Upper lobe of left lung (tissue), 6 donors: ENCODE data around the gene KRT32. TPM values are rescaled to one million over a fixed set of nuclear protein-coding genes. Genes with fewer than 3 reads are reported as not detected.

Experiments used
- ATAC-seq, 2 donors: fragments of 200-7000 bp; cut with Tn5 transposase; one replicate each; pipeline ENCODE4 v1.9.1; 2022; ENCODE audit warnings: mild to moderate bottlenecking in 2 of 2, moderate library complexity in 2 of 2; ENCODE audit not compliant: low FRiP score in 2 of 2
- DNase-seq, 2 donors: peaks; one replicate each; pipeline ENCODE4 v3.0.0-alpha.2; 2019 to 2020
- H3K27ac ChIP-seq, 4 donors: fragments of 200-600 bp; sonication (generic); one replicate each; pipeline ENCODE4 v1.5.1; 2016 to 2019
- H3K27me3 ChIP-seq, 4 donors: fragments of 200-600 bp; sonication (generic); one replicate each; pipeline ENCODE4 v1.5.1; 2017 to 2019
- H3K36me3 ChIP-seq, 4 donors: fragments of 200-600 bp; sonication (generic); one replicate each; pipeline ENCODE4 v1.5.1; 2016 to 2019
- H3K4me1 ChIP-seq, 4 donors: fragments of 200-600 bp; sonication (generic); one replicate each; pipeline ENCODE4 v1.5.1; 2018 to 2019
- H3K4me3 ChIP-seq, 4 donors: fragments of 200-600 bp; sonication (generic); one replicate each; pipeline ENCODE4 v1.5.1; 2017 to 2019; ENCODE audit warnings: mild to moderate bottlenecking in 2 of 4, moderate library complexity in 1 of 4
- H3K9me3 ChIP-seq, 4 donors: fragments of 200-600 bp; sonication (generic); one replicate each; pipeline ENCODE4 v1.5.1; 2018 to 2019
- EP300 ChIP-seq, 4 donors: sonication (generic); formaldehyde crosslinking; IDR thresholded peaks; one replicate each; pipeline ENCODE4 v1.5.1; 2017; ENCODE audit warnings: antibody characterized with exemption in 4 of 4, control low read depth in 2 of 4
- POLR2A ChIP-seq, 4 donors: fragments of 450-650 bp; IDR thresholded peaks; one replicate each; pipeline ENCODE4 v1.5.1; 2016 to 2017; ENCODE audit warnings: antibody characterized with exemption in 4 of 4, mild to moderate bottlenecking in 2 of 4
- POLR2AphosphoS5 ChIP-seq, 2 donors: sonication (generic); formaldehyde crosslinking; IDR thresholded peaks; one replicate each; pipeline ENCODE4 v1.5.1; 2017; ENCODE audit warnings: antibody characterized with exemption in 2 of 2
- WGBS, 2 donors: methylation state at CpG; one replicate each; pipeline ENCODE4 v1.1.5; 2017 to 2018; 5-methylcytosine and 5-hydroxymethylcytosine counted together
- total RNA-seq, 6 donors: library from RNA; depleted of rRNA in 4 of 6; stranded (reverse); fragments of >200 nt in 4 of 6; gene quantifications; one replicate each; pipeline versions ENCODE4 v1.1.0 to v1.2.1, GENCODE V29; 2016 to 2021
- TF ChIP-seq, protein P1 (sequence below), 6 experiments: fragments of 450-650 bp in 4 of 6; fragments of 200-600 bp in 2 of 6; sonication (generic) in 2 of 6; IDR thresholded peaks; one replicate each; pipeline ENCODE4 v1.5.1; 2016 to 2019; ENCODE audit warnings: antibody characterized with exemption in 6 of 6
- donor health status: DM: no; HTN: no; CAD: no; lungs with moderate emphysema.
- donor health status: DM: no; HTN: yes; CAD: no; lungs with severe emphysema.

KRT32 gene
- total RNA-seq, 6 donors from 2014 or later, result not detected

DNA sequence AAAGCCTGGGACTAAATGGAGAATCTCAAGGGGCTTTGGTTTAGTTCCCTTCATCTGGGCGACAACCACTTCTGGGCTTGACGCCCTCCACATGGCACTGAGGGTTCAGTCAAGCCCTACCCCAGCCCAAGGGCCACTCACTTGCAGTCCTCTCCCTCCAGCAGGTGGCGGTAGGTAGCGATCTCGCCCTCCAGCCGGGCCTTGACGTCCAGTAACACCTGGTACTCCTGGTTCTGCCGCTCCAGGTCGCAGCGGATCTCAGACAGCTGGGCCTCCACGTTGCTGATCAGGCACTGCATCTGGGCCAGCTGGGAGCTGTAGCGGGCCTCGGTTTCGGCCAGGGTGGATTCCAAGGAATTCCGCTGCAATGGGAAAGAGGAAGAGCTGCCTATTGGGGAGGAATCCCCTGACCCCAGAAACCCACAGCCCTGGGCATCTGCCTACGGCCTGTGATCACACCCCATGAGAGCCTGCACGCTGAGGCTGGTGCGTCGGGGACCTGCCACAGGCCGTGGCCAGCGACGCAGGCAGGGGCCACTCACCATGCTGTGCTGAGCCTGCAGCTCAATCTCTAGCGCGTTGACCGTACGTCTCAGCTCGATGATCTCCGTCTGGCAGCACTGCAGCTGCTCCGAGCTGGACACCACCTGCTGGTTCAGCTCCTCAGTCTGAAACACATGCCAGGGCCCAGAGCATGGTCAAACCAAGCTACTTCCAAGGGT, 19.8 kb upstream of the KRT32 start:
- Histone ChIP-seq H3K36me3 (no peaks in the 10 kb centered on the region), H3K27me3 (no peaks in the 10 kb centered on the region), H3K27ac (no peak overlapping the region), H3K4me1 (peaks cover 0 to 4% (median 0%) of the 10 kb centered on the region in 4 donors), H3K4me3 (no peak overlapping the region), H3K9me3 (no peaks in the 10 kb centered on the region)
- ATAC-seq, result peak in 1 of 2 donors; percentile 40
- TF ChIP-seq, protein P1, sequence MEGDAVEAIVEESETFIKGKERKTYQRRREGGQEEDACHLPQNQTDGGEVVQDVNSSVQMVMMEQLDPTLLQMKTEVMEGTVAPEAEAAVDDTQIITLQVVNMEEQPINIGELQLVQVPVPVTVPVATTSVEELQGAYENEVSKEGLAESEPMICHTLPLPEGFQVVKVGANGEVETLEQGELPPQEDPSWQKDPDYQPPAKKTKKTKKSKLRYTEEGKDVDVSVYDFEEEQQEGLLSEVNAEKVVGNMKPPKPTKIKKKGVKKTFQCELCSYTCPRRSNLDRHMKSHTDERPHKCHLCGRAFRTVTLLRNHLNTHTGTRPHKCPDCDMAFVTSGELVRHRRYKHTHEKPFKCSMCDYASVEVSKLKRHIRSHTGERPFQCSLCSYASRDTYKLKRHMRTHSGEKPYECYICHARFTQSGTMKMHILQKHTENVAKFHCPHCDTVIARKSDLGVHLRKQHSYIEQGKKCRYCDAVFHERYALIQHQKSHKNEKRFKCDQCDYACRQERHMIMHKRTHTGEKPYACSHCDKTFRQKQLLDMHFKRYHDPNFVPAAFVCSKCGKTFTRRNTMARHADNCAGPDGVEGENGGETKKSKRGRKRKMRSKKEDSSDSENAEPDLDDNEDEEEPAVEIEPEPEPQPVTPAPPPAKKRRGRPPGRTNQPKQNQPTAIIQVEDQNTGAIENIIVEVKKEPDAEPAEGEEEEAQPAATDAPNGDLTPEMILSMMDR (IDR thresholded peaks at IDR 0.05), result peak; percentile 23 to 59 (median 46)
- TF ChIP-seq POLR2A (IDR thresholded peaks at IDR 0.05) (no peak), EP300 (IDR thresholded peaks at IDR 0.05) (no peak)
- DNase-seq, result peak; percentile 66 to 76
- WGBS, 2 donors, result 60 to 66% methylated on average over 18 to 28 of the region's 29 CpGs

- ATAC-seq (no peak), DNase-seq (no peak)
- no peaks in the 10 kb centered on the region for H3K27me3 ChIP-seq
- no peaks in the 10 kb centered on the region for H3K36me3 ChIP-seq
- 89 to 90% methylated on average over 13 of the region's 13 CpGs for whole genome bisulfite sequencing, 2 donors
- H3K4me3 ChIP-seq, result no peak overlapping the region
- TF ChIP-seq POLR2A (IDR thresholded peaks at IDR 0.05) (no peak), EP300 (IDR thresholded peaks at IDR 0.05) (no peak)
- TF ChIP-seq, protein P1 (IDR thresholded peaks at IDR 0.05), result no peak
- H3K9me3 ChIP-seq, result no peaks in the 10 kb centered on the region
- H3K27ac ChIP-seq, result no peak overlapping the region
- H3K4me1 ChIP-seq, result peaks cover 0 to 4% (median 0%) of the 10 kb centered on the region in 4 donors
Measured at GRCh38 chr17:41486316-41486715, 19.1 kb upstream of the KRT32 start.

DNA sequence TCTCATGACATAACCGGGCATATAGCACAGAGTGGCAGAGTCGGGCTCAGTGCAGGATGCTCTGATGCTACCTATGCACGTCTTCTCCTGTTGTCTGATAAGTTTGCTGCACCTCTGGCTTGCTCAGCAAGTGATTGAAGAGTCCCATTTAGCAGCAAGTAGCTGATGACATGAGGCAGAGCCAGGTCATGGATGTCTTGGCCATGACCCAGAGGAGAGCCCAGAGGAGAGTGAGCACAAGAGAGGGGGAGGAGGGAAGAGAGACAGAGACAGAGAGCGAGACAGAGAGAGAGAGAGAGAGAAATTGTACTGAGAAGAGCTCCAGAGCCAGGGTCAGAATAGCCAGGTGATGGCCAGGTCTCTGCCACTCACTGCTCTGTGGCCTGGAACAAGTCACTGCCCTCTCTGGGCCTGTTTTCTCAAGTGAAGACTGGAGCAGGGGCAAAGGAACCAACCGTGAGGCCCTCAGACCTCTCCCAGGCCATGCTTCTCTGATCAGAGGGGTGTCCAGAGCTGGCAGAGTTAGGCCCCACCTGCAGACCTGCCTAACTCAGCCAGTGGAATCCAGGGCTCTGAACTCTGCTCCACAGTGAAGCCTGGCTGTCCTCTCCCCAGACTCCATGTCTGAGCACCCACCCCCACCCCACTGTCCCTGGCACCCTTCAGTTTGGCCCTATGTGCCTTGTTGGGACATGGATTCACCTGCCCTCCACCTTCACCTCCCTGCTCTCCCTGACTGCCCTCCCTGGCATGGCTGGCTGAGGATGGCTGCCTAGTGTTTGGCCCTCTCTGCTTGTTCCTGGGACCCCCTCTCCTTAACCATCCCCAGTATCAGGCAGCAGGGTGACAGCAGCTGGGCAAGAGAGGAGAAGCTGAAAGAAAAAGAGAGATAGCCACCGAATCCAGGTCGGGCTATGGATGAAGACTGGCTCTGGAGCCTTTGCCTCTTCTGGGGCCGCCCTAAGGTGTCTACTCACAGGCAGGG, 18.0 kb upstream of the KRT32 start:
- Histone ChIP-seq H3K27ac (no peak overlapping the region), H3K9me3 (no peaks in the 10 kb centered on the region), H3K4me3 (no peak overlapping the region), H3K36me3 (no peaks in the 10 kb centered on the region), H3K27me3 (no peaks in the 10 kb centered on the region), H3K4me1 (peaks cover 0 to 3% (median 0%) of the 10 kb centered on the region in 4 donors)
- DNase-seq, result no peak
- TF ChIP-seq POLR2AphosphoS5 (IDR thresholded peaks at IDR 0.05) (no peak), EP300 (IDR thresholded peaks at IDR 0.05) (no peak), POLR2A (IDR thresholded peaks at IDR 0.05) (no peak)
- TF ChIP-seq, protein P1 (IDR thresholded peaks at IDR 0.05), result no peak
- WGBS, 2 donors, result 82 to 84% methylated on average over 7 to 8 of the region's 8 CpGs
- no peak for ATAC-seq

DNA sequence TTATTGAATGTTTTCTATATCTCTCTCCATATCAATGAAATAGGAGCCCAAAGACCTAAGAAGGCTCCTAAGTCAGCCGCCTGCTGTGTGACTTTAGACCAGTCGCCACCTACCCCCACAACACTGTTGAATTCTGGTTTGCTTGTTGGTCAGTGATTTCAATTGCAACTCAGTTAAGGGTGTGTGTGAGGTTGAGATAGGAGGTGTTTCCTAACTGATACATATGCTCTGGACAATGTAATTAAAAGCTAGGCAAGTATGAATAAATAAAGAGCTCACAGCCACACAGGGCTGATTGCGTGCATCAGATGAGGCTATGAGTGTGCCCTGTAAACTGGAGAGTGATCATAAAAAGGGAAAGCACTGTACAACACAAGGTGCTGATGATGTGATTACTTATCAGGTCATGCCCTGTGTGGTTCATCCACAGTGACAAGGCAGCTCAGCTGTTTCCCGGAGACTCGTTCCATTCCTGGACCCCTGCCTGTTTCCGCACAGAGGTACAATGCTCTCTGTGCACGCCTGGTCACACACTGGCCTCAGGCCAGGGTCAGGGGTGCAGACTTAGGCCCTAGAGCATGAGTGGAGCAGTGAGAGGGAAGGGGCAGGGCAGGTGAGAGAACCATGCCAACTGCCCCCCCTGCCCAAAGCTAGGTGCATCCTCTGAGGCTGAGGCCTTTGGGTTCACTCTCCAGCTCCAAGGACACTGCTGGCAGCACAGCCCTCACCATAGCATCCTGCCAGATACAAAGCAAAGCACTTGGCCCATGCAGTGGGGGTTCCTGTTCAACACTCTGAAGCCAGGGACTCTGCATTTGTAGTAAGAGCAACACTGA, 17.0 kb upstream of the KRT32 start:
- Histone ChIP-seq H3K27ac (no peak overlapping the region), H3K4me1 (no peaks in the 10 kb centered on the region), H3K36me3 (no peaks in the 10 kb centered on the region), H3K27me3 (no peaks in the 10 kb centered on the region), H3K4me3 (no peak overlapping the region), H3K9me3 (no peaks in the 10 kb centered on the region)
- no peak for TF ChIP-seq EP300 (IDR thresholded peaks at IDR 0.05)
- TF ChIP-seq, protein P1 (IDR thresholded peaks at IDR 0.05), result no peak
- TF ChIP-seq POLR2AphosphoS5 (IDR thresholded peaks at IDR 0.05), result no peak
- no peak for TF ChIP-seq POLR2A (IDR thresholded peaks at IDR 0.05)
- no peak for DNase-seq
- ATAC-seq, result no peak
- 66 to 69% methylated on average over 7 of the region's 7 CpGs for WGBS, 2 donors
